Stimulated activated CD8-positive, alpha-beta memory T cell treated with anti-CD3 and anti-CD28 coated beads, Interleukin-12 subunit alpha, Interleukin-12 subunit beta, amount 100 ng/mL, for 24 hours (primary cell): ENCODE results near the gene PDE4D.
A peak's percentile ranks its signal among the peaks of the same experiment; 100 is the strongest.

Experiments
- DNase-seq: peaks from one replicate; pipeline ENCODE4 v3.0.0-alpha.2; 2020; ENCODE audit errors: extremely low read depth

PDE4D gene

GRCh38 chr5:59838989-59839388, 54.5 kb downstream of the PDE4D start:
- DNase-seq, result no peak

GRCh38 chr5:59838067-59838466, 55.5 kb downstream of the PDE4D start:
- DNase-seq, result no peak

- DNase-seq, result no peak
Measured at GRCh38 chr5:59837071-59837470, 56.5 kb downstream of the PDE4D start.

DNA sequence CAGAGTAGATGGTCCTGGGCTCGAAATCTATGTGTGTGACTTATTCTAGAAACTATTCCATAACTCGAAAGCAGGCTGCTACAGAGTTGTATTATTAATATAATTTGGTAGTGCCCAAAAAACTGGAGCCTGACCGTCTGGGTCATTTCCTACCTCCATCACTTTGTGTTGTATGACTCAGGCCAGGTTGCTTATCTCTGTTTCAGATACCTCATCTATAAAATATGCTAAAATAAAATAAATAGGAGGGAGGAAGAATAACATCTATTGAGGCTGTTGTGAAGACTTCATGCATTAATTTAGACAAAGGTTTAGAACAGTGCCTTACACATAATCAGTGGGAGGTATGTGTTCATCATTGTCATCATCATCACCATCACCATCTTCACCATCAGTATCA, 57.7 kb downstream of the PDE4D start:
- no peak for DNase-seq

- no peak for DNase-seq
Measured at GRCh38 chr5:59833448-59833847, 60.1 kb downstream of the PDE4D start.

GRCh38 chr5:59832577-59833301, 60.8 kb downstream of the PDE4D start:
- no peak for DNase-seq

- no peak for DNase-seq
Measured at GRCh38 chr5:59831326-59832010, 62.1 kb downstream of the PDE4D start.

GRCh38 chr5:59830536-59831200, 62.9 kb downstream of the PDE4D start:
- DNase-seq, result no peak

GRCh38 chr5:59829922-59830321, 63.6 kb downstream of the PDE4D start:
- no peak for DNase-seq

GRCh38 chr5:59829386-59829785, 64.1 kb downstream of the PDE4D start:
- DNase-seq, result no peak

DNA sequence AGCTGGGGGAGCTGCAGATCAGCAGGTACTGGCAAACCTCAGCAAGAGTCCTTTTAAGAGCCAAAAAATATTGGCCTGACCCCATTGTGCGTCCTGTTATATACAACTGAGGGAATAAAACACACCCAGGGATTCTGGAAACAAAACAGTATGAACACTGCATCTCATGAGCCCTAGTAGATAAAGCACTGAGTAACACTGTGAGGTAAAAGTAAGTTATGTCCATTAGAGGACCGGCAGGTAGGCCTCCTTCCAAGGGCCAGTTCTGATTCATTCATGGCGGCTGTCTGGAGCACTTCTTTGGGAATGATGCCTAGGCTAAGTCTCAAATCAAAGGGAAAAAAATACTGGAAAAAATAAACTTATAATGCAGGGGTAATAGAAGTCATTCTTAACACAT, 64.9 kb downstream of the PDE4D start:
- DNase-seq, result no peak

GRCh38 chr5:59826996-59827395, 66.5 kb downstream of the PDE4D start:
- no peak for DNase-seq

DNA sequence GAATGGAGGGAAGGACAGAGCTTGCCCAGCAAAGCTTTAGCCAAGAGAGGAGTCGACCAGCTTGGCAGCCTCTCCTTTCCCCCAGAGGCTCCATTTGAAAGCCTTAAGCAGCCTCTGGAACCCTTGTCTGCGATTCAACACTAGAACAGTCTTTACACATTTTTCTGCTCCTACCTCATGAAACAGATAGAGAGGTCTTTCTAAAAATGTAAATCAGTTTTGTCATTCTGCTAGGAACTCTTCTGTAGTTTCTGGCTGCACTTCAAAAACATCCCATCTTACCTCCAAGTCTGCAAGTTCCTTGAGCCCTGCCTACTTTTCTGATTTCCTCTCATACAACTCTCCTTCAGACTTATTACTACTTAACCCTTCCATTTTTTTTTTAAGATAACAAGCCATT, 70.1 kb downstream of the PDE4D start:
- no peak for DNase-seq

DNA sequence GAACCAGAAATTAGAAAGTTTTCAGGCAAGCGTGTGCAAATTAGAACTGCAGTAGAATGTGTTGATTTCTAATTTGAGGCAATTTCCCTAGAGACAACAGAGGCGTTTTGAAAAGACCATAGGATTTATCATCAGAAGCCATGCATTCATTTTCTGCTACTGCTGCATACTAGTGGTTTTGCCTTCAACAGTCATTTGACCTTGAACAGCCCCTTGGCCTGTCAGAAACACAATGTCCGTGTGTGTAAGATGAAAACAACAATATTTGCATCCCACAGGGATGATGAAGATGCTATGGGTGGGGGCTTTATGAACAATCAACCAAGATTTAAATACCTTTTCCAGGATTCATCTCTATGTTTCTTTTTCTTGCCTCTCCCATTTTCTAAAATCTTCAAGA, 73.7 kb downstream of the PDE4D start:
- DNase-seq, result no peak

GRCh38 chr5:59817536-59817935, 76.0 kb downstream of the PDE4D start:
- no peak for DNase-seq

- no peak for DNase-seq
Measured at GRCh38 chr5:59816654-59817300, 76.7 kb downstream of the PDE4D start.

- no peak for DNase-seq
Measured at GRCh38 chr5:59814537-59814872, 79.0 kb downstream of the PDE4D start.

- no peak for DNase-seq
Measured at GRCh38 chr5:59813761-59814536, 79.6 kb downstream of the PDE4D start.

GRCh38 chr5:59810041-59810440, 83.5 kb downstream of the PDE4D start:
- peak; percentile 1 for DNase-seq

- DNase-seq, result no peak
Measured at GRCh38 chr5:59807806-59808205, 85.7 kb downstream of the PDE4D start.

DNA sequence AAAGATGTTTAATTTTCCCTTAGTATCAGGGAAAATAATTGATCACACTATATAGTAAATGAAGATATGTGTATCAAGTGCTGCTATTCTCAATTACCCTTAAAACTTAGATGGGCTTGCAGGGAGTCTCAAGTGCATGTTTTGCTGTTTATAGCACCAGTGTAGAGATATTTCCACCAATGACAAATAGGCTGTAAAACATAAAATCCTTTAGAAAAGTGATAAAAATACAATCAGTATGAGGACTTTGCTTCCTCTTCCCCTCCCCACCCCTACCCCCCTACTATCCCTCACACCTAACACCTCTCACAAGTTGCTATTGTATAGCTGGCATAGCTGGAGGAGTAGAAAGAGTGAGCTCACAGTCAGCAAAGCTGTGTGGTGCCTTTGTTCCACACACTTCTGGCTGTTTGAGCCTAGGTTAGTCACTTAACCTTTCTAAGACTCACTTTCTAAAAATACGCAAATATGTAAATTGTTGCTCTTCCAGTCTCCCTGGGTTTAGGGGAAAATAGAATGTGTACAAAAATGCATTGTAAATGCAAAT, 93.1 kb downstream of the PDE4D start:
- no peak for DNase-seq
